Kidney epithelial cell (primary cell): ENCODE measurements around the gene KIF4B. TPM values are rescaled to one million over a fixed set of nuclear protein-coding genes. Genes with fewer than 3 reads are reported as not detected.
A peak's percentile ranks its signal among the peaks of the same experiment; 100 is the strongest.

ENCODE experiments used
- DNase-seq: peaks from one replicate; pipeline ENCODE4 v3.0.0-alpha.2; 2010; ENCODE audit warnings: low read depth
- H3K27me3 ChIP-seq: 2 replicates; pipeline ENCODE4 v1.6.0; 2011; ENCODE audit warnings: low read length; ENCODE audit not compliant: control insufficient read depth, insufficient read depth
- H3K36me3 ChIP-seq: 2 replicates; pipeline ENCODE4 v1.5.1; 2011; ENCODE audit warnings: low read length; ENCODE audit not compliant: control insufficient read depth, insufficient read depth
- H3K4me3 ChIP-seq: 2 replicates; pipeline ENCODE4 v1.5.1; 2011; ENCODE audit warnings: low read depth, mild to moderate bottlenecking, control low read depth, low read length
- CTCF ChIP-seq: IDR thresholded peaks from 2 replicates; pipeline ENCODE4 v1.5.1; 2011; ENCODE audit warnings: mild to moderate bottlenecking, moderate library complexity, low read length, control low read depth, inconsistent platforms; ENCODE audit not compliant: insufficient read depth, poor library complexity, severe bottlenecking
- total RNA-seq: library from RNA; depleted of rRNA; stranded (reverse); fragments of >200 nt; gene quantifications from 2 replicates; pipeline ENCODE4 v1.2.3, GENCODE V29; 2015

KIF4B gene
- total RNA-seq, 1 donor from 2014 or later = not detected

- TF ChIP-seq CTCF = no peak
- no peaks in the 10 kb centered on the region for H3K27me3 ChIP-seq
- no peak overlapping the region for H3K4me3 ChIP-seq
- H3K36me3 ChIP-seq = no peaks in the 10 kb centered on the region
- no peak for DNase-seq
These were observed 33.0 kb downstream of the KIF4B start for GRCh38 chr5:155046591-155046990.

GRCh38 chr5:155047818-155048217, 34.3 kb downstream of the KIF4B start:
- H3K27me3 ChIP-seq = no peaks in the 10 kb centered on the region
- TF ChIP-seq CTCF = no peak
- DNase-seq = no peak

GRCh38 chr5:155049569-155050383, 36.2 kb downstream of the KIF4B start:
- peak; percentile 33 for TF ChIP-seq CTCF
- no peak for DNase-seq
- no peak overlapping the region for H3K4me3 ChIP-seq
- no peaks in the 10 kb centered on the region for H3K27me3 ChIP-seq
- no peaks in the 10 kb centered on the region for H3K36me3 ChIP-seq

More at GRCh38 chr5:155047818-155048217, 34.3 kb downstream of the KIF4B start:
- Histone ChIP-seq H3K36me3 (no peaks in the 10 kb centered on the region), H3K4me3 (no peak overlapping the region)

GRCh38 chr5:155050384-155051019, 36.9 kb downstream of the KIF4B start:
- no peaks in the 10 kb centered on the region for H3K27me3 ChIP-seq
- no peak for DNase-seq
- no peak overlapping the region for H3K4me3 ChIP-seq
- no peaks in the 10 kb centered on the region for H3K36me3 ChIP-seq
- no peak for TF ChIP-seq CTCF

- Histone ChIP-seq H3K36me3 (no peaks in the 10 kb centered on the region), H3K27me3 (no peaks in the 10 kb centered on the region), H3K4me3 (no peak overlapping the region)
- no peak for DNase-seq
- TF ChIP-seq CTCF = no peak
These were observed 39.0 kb downstream of the KIF4B start for GRCh38 chr5:155052532-155052931.
